Colonic mucosa (tissue), 4 donors: Measurements from ENCODE around the gene ESYT2. TPM values are rescaled to one million over a fixed set of nuclear protein-coding genes. Genes with fewer than 3 reads are reported as not detected.

Experiments used
- DNase-seq: peaks from one replicate; pipeline ENCODE4 v3.0.0-alpha.2; 2020
- H3K27ac ChIP-seq: fragments of 200-600 bp; one replicate; pipeline ENCODE4 v1.8.0; 2021
- H3K27me3 ChIP-seq: fragments of 200-600 bp; one replicate; pipeline ENCODE4 v1.8.0; 2021
- H3K36me3 ChIP-seq: fragments of 200-600 bp; one replicate; pipeline ENCODE4 v1.8.0; 2021
- H3K4me1 ChIP-seq: fragments of 200-600 bp; one replicate; pipeline ENCODE4 v1.8.0; 2021; ENCODE audit warnings: mild to moderate bottlenecking
- H3K4me3 ChIP-seq: fragments of 200-600 bp; one replicate; pipeline ENCODE4 v1.8.0; 2021
- H3K9ac ChIP-seq, 2 donors: one replicate each; pipeline ENCODE4 v1.7.0; 2013; ENCODE audit warnings: control low read depth in 2 of 2, low read depth in 2 of 2, low read length in 2 of 2
- H3K9me3 ChIP-seq: fragments of 200-600 bp; one replicate; pipeline ENCODE4 v1.8.0; 2021
- intact Hi-C: fragments of 100-400 bp; cut with DNase I; formaldehyde crosslinking; loops from one replicate; pipeline ENCODE4 v1.14.1; 2022
- total RNA-seq, 2 donors: library from RNA; stranded (reverse); fragmentation: NEBNext Ultra II Directional in 1 of 2; extraction: Animal tissue kit (Norgen Biotek cat#: 25700) in 1 of 2; gene quantifications; one replicate each; pipeline ENCODE4 v1.2.1, GENCODE V29; 2021
- TF ChIP-seq, protein P1 (sequence below): fragments of 200-600 bp; IDR thresholded peaks from one replicate; pipeline ENCODE4 v1.8.0; 2022; ENCODE audit warnings: antibody characterized with exemption, mild to moderate bottlenecking
- donor health status: healthy.
- donor health status: DM: no; HTN: no; CAD: no.
- donor health status: DM: no; HTN: no; CAD: no.

The ESYT2 gene
- total RNA-seq, 2 donors from 2014 or later: 57.5 to 105 TPM

DNA sequence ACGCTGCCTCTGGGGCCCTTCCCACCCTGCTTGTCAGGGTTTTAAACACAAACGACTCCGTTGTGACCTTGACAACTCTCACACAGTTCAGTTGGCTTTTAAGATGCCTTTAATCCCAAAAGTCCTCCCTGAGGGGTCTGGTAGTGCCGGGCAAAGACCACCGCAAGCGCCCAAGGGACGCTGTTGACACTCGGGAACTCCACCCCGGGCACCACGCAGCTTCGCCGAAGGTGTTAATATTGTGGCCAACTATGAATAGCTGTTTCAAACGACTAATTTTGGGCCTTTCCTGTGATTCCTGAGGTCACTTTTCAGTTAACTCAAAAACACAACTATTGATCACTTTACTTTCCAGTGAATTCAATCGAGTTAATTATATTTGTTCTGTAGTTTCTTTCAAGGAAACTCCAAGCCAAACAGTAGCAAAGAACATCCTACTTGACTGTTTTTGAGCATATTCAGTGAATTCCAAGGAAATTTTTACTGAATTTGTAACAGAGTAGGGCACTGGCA lies 958 bp upstream of the ESYT2 start:
- Histone ChIP-seq H3K36me3 (no peaks in the 10 kb centered on the region), H3K27me3 (no peaks in the 10 kb centered on the region), H3K4me1 (peaks cover 3% of the 10 kb centered on the region), H3K27ac (peak overlapping the region; percentile 99), H3K4me3 (peak overlapping the region; percentile 73), H3K9ac (peak overlapping the region; percentile 96 to 97), H3K9me3 (no peaks in the 10 kb centered on the region)
- intact Hi-C loops: no loop called here
- TF ChIP-seq, protein P1, sequence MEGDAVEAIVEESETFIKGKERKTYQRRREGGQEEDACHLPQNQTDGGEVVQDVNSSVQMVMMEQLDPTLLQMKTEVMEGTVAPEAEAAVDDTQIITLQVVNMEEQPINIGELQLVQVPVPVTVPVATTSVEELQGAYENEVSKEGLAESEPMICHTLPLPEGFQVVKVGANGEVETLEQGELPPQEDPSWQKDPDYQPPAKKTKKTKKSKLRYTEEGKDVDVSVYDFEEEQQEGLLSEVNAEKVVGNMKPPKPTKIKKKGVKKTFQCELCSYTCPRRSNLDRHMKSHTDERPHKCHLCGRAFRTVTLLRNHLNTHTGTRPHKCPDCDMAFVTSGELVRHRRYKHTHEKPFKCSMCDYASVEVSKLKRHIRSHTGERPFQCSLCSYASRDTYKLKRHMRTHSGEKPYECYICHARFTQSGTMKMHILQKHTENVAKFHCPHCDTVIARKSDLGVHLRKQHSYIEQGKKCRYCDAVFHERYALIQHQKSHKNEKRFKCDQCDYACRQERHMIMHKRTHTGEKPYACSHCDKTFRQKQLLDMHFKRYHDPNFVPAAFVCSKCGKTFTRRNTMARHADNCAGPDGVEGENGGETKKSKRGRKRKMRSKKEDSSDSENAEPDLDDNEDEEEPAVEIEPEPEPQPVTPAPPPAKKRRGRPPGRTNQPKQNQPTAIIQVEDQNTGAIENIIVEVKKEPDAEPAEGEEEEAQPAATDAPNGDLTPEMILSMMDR: no peak
- no peak for DNase-seq

DNA sequence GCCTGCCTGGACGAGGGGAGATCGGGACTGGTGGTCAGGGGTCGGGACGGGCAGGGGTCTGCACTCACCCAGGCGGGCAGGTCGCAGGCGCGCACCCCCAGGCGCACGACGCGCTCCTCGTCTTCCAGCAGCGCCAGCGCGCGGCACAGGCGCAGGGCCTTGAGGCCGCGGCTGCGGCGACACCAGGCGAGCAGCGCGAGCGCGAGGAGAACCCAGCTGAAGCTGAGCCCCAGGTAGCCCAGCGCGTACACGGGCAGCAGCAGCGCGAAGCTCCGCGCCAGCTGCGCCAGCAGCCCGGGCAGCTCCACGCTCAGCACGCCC lies 328 bp downstream of the ESYT2 start:
- DNase-seq: peak; percentile 50
- H3K9me3 ChIP-seq: no peaks in the 10 kb centered on the region
- H3K27me3 ChIP-seq: no peaks in the 10 kb centered on the region
- H3K9ac ChIP-seq: peak overlapping the region; percentile 93 to 98
- TF ChIP-seq, protein P1: no peak
- H3K4me1 ChIP-seq: peaks cover 3% of the 10 kb centered on the region
- H3K4me3 ChIP-seq: peak overlapping the region; percentile 84
- H3K36me3 ChIP-seq: no peaks in the 10 kb centered on the region
- intact Hi-C loops: loop anchor here (5.0 kb wide), 2 partner anchors 52 to 122 kb away; no protein-coding TSS in a partner anchor
- H3K27ac ChIP-seq: peak overlapping the region; percentile 99

DNA sequence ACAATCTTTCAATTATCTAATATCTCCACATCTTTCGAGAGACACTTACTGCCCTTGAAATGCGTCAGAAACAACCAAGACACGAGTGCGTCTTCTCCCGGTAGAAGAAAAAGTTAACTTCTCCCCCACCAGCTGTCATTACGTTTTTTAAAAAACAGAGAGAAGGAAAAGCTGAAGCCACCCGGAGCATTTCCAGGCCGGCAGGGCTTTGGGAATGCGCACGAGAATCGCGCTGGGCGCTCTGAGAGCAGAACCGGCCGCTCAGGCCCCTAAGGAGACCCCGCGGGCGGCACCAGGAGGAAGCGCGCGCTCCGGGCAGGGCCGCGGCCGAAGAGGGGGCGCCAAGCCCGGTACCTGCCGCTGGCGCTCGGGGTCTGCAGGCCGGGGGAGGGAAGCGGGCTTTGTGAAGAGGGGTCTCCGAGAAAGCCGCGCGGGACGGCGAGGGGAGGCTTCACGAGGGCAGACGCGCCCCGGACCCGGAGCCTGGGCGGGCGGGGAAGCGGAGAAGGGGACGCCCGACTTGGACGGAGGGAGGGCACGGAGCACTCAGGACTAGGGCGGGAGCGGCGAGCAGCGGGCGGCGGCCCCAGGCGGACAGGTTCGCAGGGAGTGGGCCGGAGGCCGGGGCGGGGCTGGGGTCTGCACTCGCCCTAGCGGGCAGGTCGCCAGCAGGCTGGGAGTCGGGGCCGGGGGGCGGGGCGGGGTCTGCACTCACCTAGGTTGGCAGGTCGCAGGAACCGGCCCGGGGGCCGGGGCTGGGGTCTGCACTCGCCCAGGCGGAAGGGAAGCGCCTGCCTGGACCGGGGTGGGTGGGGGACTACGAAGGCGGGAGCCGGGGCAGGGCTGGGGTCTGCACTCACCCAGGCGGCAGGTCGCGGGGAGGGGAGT lies 932 bp downstream of the ESYT2 start:
- DNase-seq: peak; percentile 55
- peak overlapping the region; percentile 93 to 98 for H3K9ac ChIP-seq
- intact Hi-C loops: loop anchor here (5.0 kb wide), 2 partner anchors 51 to 121 kb away; no protein-coding TSS in a partner anchor
- TF ChIP-seq, protein P1: no peak
- peak overlapping the region; percentile 84 for H3K4me3 ChIP-seq
- no peaks in the 10 kb centered on the region for H3K9me3 ChIP-seq
- peaks cover 3% of the 10 kb centered on the region for H3K4me1 ChIP-seq
- H3K27me3 ChIP-seq: no peaks in the 10 kb centered on the region
- peak overlapping the region; percentile 99 for H3K27ac ChIP-seq
- H3K36me3 ChIP-seq: no peaks in the 10 kb centered on the region

DNA sequence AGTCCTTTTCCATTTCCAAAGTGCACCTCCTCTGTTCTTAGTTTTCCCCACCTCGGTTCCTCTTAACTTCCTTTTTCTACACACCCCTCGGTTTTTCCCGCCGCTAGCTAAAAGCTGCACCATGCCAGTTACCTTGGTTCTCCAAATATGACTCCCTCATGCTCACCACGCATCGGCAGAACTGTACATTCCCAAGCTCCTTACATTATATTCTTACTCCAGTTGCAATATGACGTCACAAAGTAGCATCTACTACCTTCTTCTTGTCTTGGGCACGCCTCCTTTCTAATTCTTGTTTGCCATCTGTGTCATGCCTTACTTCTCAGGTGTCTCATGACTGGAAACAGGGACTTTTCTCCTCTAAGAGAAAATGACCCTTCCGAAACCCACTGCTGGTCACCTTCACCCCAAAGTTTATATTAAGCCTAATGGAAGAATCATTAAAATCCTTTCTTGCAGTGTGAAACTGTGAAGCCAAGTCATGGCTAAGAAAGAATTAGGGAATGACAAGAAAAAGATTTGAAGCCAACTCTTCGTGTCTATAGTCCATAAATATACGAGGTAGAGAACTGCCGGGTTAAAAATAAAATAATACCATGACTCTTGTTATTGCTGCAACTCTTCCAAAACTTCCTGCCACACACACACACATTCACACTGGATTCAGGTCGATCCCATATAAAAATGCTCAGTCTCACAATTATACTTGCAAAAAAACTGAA lies 1.7 kb downstream of the ESYT2 start:
- Histone ChIP-seq H3K27ac (peak overlapping the region; percentile 99), H3K36me3 (no peaks in the 10 kb centered on the region), H3K9me3 (no peaks in the 10 kb centered on the region), H3K27me3 (no peaks in the 10 kb centered on the region), H3K9ac (peak overlapping the region; percentile 93 to 98), H3K4me3 (peak overlapping the region; percentile 84), H3K4me1 (peaks cover 3% of the 10 kb centered on the region)
- no peak for DNase-seq
- intact Hi-C loops: loop anchor here (5.0 kb wide), 2 partner anchors 50 to 120 kb away; no protein-coding TSS in a partner anchor
- TF ChIP-seq, protein P1: no peak

DNA sequence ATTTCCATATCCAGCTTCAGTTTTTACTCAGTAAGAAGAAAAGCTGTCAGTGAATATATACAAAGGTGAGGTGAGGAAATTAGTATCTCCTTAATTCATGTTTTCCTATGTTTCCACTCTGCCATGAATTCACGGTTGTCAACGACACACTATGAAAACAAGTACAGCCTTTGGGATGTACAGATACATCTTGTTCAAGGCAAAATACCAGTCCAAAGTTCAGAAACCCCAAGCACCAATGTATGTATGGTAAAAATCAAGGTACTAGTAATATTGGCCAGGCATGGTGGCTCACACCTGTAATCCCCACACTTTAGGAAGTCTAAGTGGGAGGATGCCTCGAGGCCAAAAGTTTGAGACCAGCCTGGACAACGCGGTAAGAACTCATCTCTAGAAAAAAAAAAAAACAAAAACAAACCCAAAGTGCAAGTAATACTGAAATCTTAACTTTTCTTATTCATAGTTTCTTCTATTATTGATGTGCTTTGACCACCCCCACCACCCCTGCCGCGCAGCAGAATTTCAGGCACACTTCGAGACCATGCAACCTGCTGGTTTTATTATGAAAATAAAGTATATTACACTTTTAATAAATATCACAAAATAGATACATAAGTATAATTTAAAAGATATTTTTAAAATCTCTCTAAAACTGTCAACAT lies 3.5 kb downstream of the ESYT2 start:
- no peak for DNase-seq
- H3K27me3 ChIP-seq: no peaks in the 10 kb centered on the region
- H3K4me3 ChIP-seq: no peak overlapping the region
- H3K27ac ChIP-seq: no peak overlapping the region
- TF ChIP-seq, protein P1: no peak
- no peaks in the 10 kb centered on the region for H3K9me3 ChIP-seq
- no peak overlapping the region for H3K9ac ChIP-seq
- H3K4me1 ChIP-seq: peaks cover 17% of the 10 kb centered on the region
- H3K36me3 ChIP-seq: no peaks in the 10 kb centered on the region
- intact Hi-C loops: loop anchor here (5.0 kb wide), 2 partner anchors 48 to 118 kb away; no protein-coding TSS in a partner anchor
